SK-N-SH treated with all-trans-retinoic acid at 6 μM for 48 hours (cell line): ENCODE data around the gene AKAP12.

Source experiments
- ZNF70 ChIP-seq: fragments of 450-650 bp; formaldehyde crosslinking; IDR thresholded peaks from 2 replicates; pipeline ENCODE4 v1.5.0; 2020; ENCODE audit warnings: mild to moderate bottlenecking, moderate library complexity
- TF ChIP-seq, protein P1 (sequence below): fragments of 250-450 bp; sonication (Bioruptor Pico); IDR thresholded peaks from 2 replicates; pipeline ENCODE4 v1.8.0; 2020; ENCODE audit warnings: mild to moderate bottlenecking, moderate library complexity, borderline replicate concordance

DNA sequence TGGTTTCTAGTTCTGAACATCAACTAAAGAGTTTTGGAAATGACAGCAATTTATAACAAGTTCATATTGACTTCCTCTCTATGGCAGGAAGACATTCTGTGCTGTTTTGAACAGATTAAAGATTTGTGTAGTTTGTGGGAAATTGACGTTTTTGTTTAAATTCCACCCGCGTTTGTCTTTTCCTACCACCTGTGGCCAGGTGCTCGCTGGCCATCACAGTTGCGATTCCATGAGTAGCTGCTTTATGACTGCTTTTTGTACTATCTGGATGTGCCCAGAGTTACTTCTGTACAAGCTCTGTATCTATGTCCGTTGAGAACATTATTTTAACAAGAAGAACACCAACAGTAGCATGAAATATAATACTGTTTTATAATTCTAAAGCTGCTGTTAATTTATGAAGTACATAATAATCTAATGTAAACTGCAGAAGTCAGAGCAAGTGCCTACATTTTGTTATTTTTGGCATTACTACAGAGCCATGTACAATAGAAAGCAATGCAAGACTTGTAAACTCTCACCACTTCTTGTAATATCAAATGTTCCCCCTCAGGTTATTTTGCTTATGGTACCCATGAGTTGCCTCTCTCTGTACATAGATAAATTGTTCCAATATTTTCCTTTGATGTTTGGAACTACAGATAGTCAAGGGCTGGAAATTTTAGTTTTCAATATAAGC, 118.1 kb downstream of the AKAP12 start:
- TF ChIP-seq ZNF70, result no peak
- TF ChIP-seq, protein P1, sequence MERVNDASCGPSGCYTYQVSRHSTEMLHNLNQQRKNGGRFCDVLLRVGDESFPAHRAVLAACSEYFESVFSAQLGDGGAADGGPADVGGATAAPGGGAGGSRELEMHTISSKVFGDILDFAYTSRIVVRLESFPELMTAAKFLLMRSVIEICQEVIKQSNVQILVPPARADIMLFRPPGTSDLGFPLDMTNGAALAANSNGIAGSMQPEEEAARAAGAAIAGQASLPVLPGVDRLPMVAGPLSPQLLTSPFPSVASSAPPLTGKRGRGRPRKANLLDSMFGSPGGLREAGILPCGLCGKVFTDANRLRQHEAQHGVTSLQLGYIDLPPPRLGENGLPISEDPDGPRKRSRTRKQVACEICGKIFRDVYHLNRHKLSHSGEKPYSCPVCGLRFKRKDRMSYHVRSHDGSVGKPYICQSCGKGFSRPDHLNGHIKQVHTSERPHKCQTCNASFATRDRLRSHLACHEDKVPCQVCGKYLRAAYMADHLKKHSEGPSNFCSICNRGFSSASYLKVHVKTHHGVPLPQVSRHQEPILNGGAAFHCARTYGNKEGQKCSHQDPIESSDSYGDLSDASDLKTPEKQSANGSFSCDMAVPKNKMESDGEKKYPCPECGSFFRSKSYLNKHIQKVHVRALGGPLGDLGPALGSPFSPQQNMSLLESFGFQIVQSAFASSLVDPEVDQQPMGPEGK (CRISPR knock-in tag), result no peak
